ENCODE data around the gene RDH11. TPM values are rescaled to one million over a fixed set of nuclear protein-coding genes. Genes with fewer than 3 reads are reported as not detected.

RDH11 gene
- total RNA-seq (2013), result 61.0 TPM
- polyA plus RNA-seq (10 to 100 TPM; 64.9 to 70.7 (median 65.4) TPM), polyA minus RNA-seq (24.7 and 35.9 TPM in 2 replicates), total RNA-seq (7.2 to 41.9 (median 28.2) reads per million in 11 experiments)

GRCh38 chr14:67695394-67695949, at the start of gene RDH11:
Gene RDH11, minus strand, starts transcription at chr14:67695764. Its CDS starts 61 bp downstream, at chr14:67695703.
- Mint-ChIP-seq H3K4me3 (peak within 1 kb of the TSS; percentile 94), H3K27me3 (ENCODE audit: low read depth in 3 of 3) (peaks cover 0 to 6% (median 2%) of the 10 kb centered on the region in 3 donors), H3K4me1 (peaks cover 28% of the 10 kb centered on the region), H3K36me3 (peaks cover 19 to 24% of the 10 kb centered on the region in 2 donors), H3K9me3 (peaks cover 0 to 4% (median 0%) of the 10 kb centered on the region in 7 donors), H3K27ac (peak within 1 kb of the TSS; percentile 69 to 93 (median 88))
- peak within 1 kb of the TSS; percentile 84 for H2AFZ ChIP-seq (ENCODE audit: insufficient read depth, low read depth, low read length, poor library complexity, severe bottlenecking)
- peak within 1 kb of the TSS; percentile 71 to 85 (median 72) for H3K4me3 ChIP-seq (replicated peaks in 1 of 3; ENCODE audit: low read depth in 2 of 3, low read length in 3 of 3)
- peaks cover 15% of the 10 kb centered on the region for H3K79me2 ChIP-seq (ENCODE audit: insufficient read depth, low read length)
- no peak for TF ChIP-seq CTCF (IDR thresholded peaks at IDR 0.05)
- H3K4me1 ChIP-seq (ENCODE audit: control insufficient read depth in 1 of 2, insufficient read depth in 2 of 2, low read length in 2 of 2), result peaks cover 20 to 33% of the 10 kb centered on the region in 2 donors
- H3K27me3 ChIP-seq (ENCODE audit: control insufficient read depth in 2 of 2, insufficient read depth in 2 of 2, low read length in 2 of 2), result no peaks in the 10 kb centered on the region
- peak; percentile 84 to 87 (median 84) for DNase-seq
- H3K4me2 ChIP-seq (replicated peaks; ENCODE audit: extremely low read depth, low read length, poor library complexity, severe bottlenecking), result peak within 1 kb of the TSS; percentile 90
- H3K27ac ChIP-seq (ENCODE audit: low read depth in 1 of 2, low read length in 2 of 2), result peak within 1 kb of the TSS; percentile 5 to 68
- peaks cover 6% of the 10 kb centered on the region for H4K20me1 ChIP-seq (ENCODE audit: insufficient read depth, low read length)
- intact Hi-C loops (cut with micrococcal nuclease), result loop anchor here in 1 of 2 donors (5.0 kb wide), 1 partner anchor 122 kb away; the partner anchor contains the start of genes RAD51B and ZFYVE26
- H3K9ac ChIP-seq (ENCODE audit: insufficient read depth, low read length, poor library complexity, severe bottlenecking), result peak within 1 kb of the TSS; percentile 65
- WGBS (ENCODE audit: insufficient coverage), result 2% methylated on average over 24 of the region's 25 CpGs
- H3K9me3 ChIP-seq (replicated peaks in 1 of 2; ENCODE audit: control insufficient read depth in 1 of 2, insufficient read depth in 1 of 2, low read length in 2 of 2), result no peaks in the 10 kb centered on the region
- peaks cover 15 to 24% of the 10 kb centered on the region in 2 donors for H3K36me3 ChIP-seq (replicated peaks in 1 of 2; ENCODE audit: control insufficient read depth in 1 of 2, insufficient read depth in 2 of 2, low read length in 2 of 2)

- Histone ChIP-seq H4K20me1 (ENCODE audit: insufficient read depth, low read length) (no peaks in the 10 kb centered on the region), H3K27me3 (ENCODE audit: control insufficient read depth in 2 of 2, insufficient read depth in 2 of 2, low read length in 2 of 2) (no peaks in the 10 kb centered on the region), H3K4me2 (replicated peaks; ENCODE audit: extremely low read depth, low read length, poor library complexity, severe bottlenecking) (no peak overlapping the region), H3K9ac (ENCODE audit: insufficient read depth, low read length, poor library complexity, severe bottlenecking) (no peak overlapping the region), H3K27ac (ENCODE audit: low read depth in 1 of 2, low read length in 2 of 2) (no peak overlapping the region), H3K9me3 (replicated peaks in 1 of 2; ENCODE audit: control insufficient read depth in 1 of 2, insufficient read depth in 1 of 2, low read length in 2 of 2) (no peaks in the 10 kb centered on the region), H2AFZ (ENCODE audit: insufficient read depth, low read depth, low read length, poor library complexity, severe bottlenecking) (no peak overlapping the region), H3K4me3 (replicated peaks in 1 of 3; ENCODE audit: low read depth in 2 of 3, low read length in 3 of 3) (no peak overlapping the region), H3K4me1 (ENCODE audit: control insufficient read depth in 1 of 2, insufficient read depth in 2 of 2, low read length in 2 of 2) (no peaks in the 10 kb centered on the region), H3K79me2 (ENCODE audit: insufficient read depth, low read length) (no peaks in the 10 kb centered on the region), H3K36me3 (replicated peaks in 1 of 2; ENCODE audit: control insufficient read depth in 1 of 2, insufficient read depth in 2 of 2, low read length in 2 of 2) (peaks cover 20 to 31% of the 10 kb centered on the region in 2 donors)
- intact Hi-C loops (cut with micrococcal nuclease), result no loop called here
- peaks cover 0 to 2% (median 1%) of the 10 kb centered on the region in 3 donors for H3K27me3 Mint-ChIP-seq (ENCODE audit: low read depth in 3 of 3)
- H3K36me3 Mint-ChIP-seq, result peaks cover 32 to 36% of the 10 kb centered on the region in 2 donors
- no peak overlapping the region for H3K4me3 Mint-ChIP-seq
- H3K27ac Mint-ChIP-seq, result no peak overlapping the region
- DNase-seq, result no peak
- peaks cover 3% of the 10 kb centered on the region for H3K4me1 Mint-ChIP-seq
- WGBS (ENCODE audit: insufficient coverage), result 100% methylated on average over 1 of the region's 2 CpGs
- no peak for TF ChIP-seq CTCF (IDR thresholded peaks at IDR 0.05)
- H3K9me3 Mint-ChIP-seq, result peaks cover 0 to 1% (median 0%) of the 10 kb centered on the region in 7 donors
These were observed 48.5 kb upstream of the RDH11 start for GRCh38 chr14:67744046-67744445.
